Mononuclear cell (primary cell): ENCODE results near the gene CCDC24. TPM values are rescaled to one million over a fixed set of nuclear protein-coding genes. Genes with fewer than 3 reads are reported as not detected.

Experiments used
- H3K27me3 ChIP-seq: 2 replicates; pipeline ENCODE4 v1.6.0; 2011; ENCODE audit warnings: low read length, control low read depth; ENCODE audit not compliant: insufficient read depth
- H3K4me1 ChIP-seq: 2 replicates; pipeline ENCODE4 v1.5.1; 2011; ENCODE audit warnings: mild to moderate bottlenecking, low read length, control low read depth; ENCODE audit not compliant: insufficient read depth
- H3K4me3 ChIP-seq: 2 replicates; pipeline ENCODE4 v1.5.1; 2011; ENCODE audit warnings: mild to moderate bottlenecking, low read length, moderate library complexity
- H3K9me3 ChIP-seq: 2 replicates; pipeline ENCODE4 v1.5.1; 2011; ENCODE audit warnings: low read depth, mild to moderate bottlenecking, control low read depth, low read length
- total RNA-seq: library from RNA; depleted of rRNA; stranded (reverse); fragments of >200 nt; gene quantifications from one replicate; pipeline ENCODE4 v1.2.3, GENCODE V29; 2012

The CCDC24 gene
- total RNA-seq, 1 donor: 0.42 TPM

DNA sequence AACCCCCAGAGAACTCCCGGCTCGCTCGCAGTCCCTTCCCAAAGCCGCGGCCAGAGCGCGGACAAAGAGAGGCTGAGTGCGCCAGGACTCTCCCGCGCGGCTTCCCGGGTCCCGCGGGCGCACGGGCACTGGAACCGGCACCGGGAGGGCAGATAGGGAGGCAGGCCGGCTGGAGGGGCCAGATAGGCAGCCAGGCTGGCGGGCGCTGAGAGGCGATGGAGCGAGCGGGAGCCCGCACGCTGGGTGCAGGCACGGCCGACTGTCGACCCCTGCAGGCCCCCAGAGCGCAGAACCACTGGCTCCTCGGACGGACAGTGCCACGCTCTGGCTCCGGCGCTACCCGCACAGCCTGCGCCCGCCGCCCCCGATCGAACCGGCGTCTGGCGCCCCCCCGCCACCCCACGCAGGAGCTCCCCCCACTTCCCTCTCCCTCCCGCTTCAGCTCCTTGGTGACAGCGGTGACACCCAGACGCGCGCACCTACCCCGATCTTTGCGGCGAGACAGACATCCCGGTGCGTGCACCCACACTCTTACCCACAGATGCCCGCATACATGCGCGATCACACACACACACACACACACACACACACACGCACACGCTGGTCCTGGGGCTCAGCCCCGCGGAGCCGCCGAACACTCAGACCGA is 39.3 kb downstream of the CCDC24 start:
- Histone ChIP-seq H3K9me3 (no peaks in the 10 kb centered on the region), H3K4me3 (peak overlapping the region; percentile 64), H3K4me1 (peaks cover 8% of the 10 kb centered on the region), H3K27me3 (peaks cover 4% of the 10 kb centered on the region)

DNA sequence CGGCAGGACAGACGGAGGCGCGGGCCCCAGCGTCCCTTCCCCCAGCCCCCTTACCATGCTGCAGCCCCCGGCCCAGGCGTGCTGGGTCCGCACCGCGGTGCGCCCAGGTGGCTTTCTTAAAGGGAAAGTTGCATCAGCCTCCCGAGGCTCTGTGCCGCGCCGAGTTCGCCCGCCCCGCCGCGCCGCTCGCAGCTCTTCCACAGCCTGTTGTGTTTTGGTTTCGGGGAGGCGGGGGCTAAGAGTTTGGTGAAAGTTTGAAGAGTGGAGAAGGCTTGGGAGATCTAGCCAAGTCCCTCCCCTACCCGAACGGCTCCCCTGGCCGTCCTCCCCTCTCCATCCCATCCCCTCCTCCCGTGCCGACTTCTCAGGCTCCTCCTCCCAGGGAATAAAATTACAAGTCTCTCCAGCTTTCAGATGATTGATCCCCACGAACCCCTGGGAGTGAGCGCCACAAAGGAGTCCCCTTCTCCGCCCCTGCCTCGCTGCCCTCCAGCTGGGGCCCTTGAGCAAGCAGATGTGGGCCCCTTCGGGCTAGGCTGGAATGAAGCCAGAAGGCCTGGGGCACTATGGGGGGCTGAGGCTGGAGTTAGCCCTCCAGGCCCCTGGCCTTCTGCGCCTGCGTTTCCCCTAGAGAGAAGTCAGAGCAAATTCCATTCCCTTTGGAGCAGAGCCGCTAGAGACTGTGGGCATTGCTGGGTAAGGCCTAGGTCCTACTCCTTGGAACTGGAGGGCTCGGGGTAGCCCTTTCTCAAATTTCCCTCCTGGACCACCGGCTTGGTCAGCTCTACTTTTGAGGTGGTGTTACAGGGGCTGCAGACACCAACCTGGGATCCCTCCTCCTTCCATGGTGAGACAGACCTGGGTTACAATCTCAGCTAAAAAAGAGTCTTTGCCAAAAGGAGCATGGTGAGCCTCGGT is 40.1 kb downstream of the CCDC24 start, which contains the start of gene SLC6A9:
SLC6A9 (minus strand) TSS at position 211 of the 918 bp plus-strand sequence. CDS start 7,185 bp downstream, outside the sequence.
- no peaks in the 10 kb centered on the region for H3K9me3 ChIP-seq
- H3K4me1 ChIP-seq: peaks cover 8% of the 10 kb centered on the region
- peaks cover 4% of the 10 kb centered on the region for H3K27me3 ChIP-seq
- H3K4me3 ChIP-seq: peak within 1 kb of the TSS; percentile 64

- H3K9me3 ChIP-seq: no peaks in the 10 kb centered on the region
- peaks cover 4% of the 10 kb centered on the region for H3K27me3 ChIP-seq
- H3K4me1 ChIP-seq: peaks cover 8% of the 10 kb centered on the region
- H3K4me3 ChIP-seq: no peak overlapping the region
Measured at GRCh38 chr1:44032170-44032790, 40.9 kb downstream of the CCDC24 start.

- no peak overlapping the region for H3K4me3 ChIP-seq
- H3K4me1 ChIP-seq: peaks cover 8% of the 10 kb centered on the region
- peaks cover 4% of the 10 kb centered on the region for H3K27me3 ChIP-seq
- H3K9me3 ChIP-seq: no peaks in the 10 kb centered on the region
Measured at GRCh38 chr1:44033041-44033575, 41.7 kb downstream of the CCDC24 start.

DNA sequence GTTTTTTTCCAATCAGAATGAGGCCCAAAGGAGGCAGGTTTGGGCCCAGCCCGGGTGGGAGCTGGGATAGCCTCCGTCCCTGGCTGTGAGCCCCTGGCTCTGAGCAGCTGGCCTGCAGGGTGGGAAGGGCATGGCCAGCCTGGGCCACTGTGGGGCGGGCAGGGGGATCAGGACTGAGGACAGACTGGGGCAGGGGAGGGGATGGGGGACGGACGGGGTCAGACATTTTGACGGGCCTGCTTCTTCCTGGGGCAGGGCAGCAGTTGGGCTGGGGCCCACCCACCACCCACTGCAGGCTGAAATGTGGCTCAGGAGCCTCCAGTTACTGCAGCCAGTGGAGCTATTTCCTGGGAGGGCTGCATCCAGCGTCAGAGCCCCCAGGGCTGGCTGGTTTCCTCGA is 42.4 kb downstream of the CCDC24 start:
- H3K9me3 ChIP-seq: no peaks in the 10 kb centered on the region
- peaks cover 8% of the 10 kb centered on the region for H3K4me1 ChIP-seq
- peaks cover 4% of the 10 kb centered on the region for H3K27me3 ChIP-seq
- H3K4me3 ChIP-seq: no peak overlapping the region

- Histone ChIP-seq H3K27me3 (peaks cover 4% of the 10 kb centered on the region), H3K4me3 (no peak overlapping the region), H3K4me1 (peaks cover 3% of the 10 kb centered on the region), H3K9me3 (no peaks in the 10 kb centered on the region)
Measured at GRCh38 chr1:44034423-44034822, 43.0 kb downstream of the CCDC24 start.

GRCh38 chr1:44034976-44035716 is 43.7 kb downstream of the CCDC24 start:
- Histone ChIP-seq H3K4me3 (no peak overlapping the region), H3K27me3 (peaks cover 4% of the 10 kb centered on the region), H3K9me3 (no peaks in the 10 kb centered on the region), H3K4me1 (no peaks in the 10 kb centered on the region)

GRCh38 chr1:44035726-44036408 is 44.5 kb downstream of the CCDC24 start:
- H3K4me3 ChIP-seq: no peak overlapping the region
- peaks cover 4% of the 10 kb centered on the region for H3K27me3 ChIP-seq
- H3K9me3 ChIP-seq: no peaks in the 10 kb centered on the region
- H3K4me1 ChIP-seq: no peaks in the 10 kb centered on the region

- no peaks in the 10 kb centered on the region for H3K4me1 ChIP-seq
- H3K27me3 ChIP-seq: peaks cover 3% of the 10 kb centered on the region
- H3K9me3 ChIP-seq: no peaks in the 10 kb centered on the region
Measured at GRCh38 chr1:44036409-44037139, 45.2 kb downstream of the CCDC24 start.

GRCh38 chr1:44037154-44037553 is 45.8 kb downstream of the CCDC24 start:
- Histone ChIP-seq H3K9me3 (no peaks in the 10 kb centered on the region), H3K4me3 (no peak overlapping the region), H3K4me1 (no peaks in the 10 kb centered on the region), H3K27me3 (no peaks in the 10 kb centered on the region)

More at GRCh38 chr1:44036409-44037139, 45.2 kb downstream of the CCDC24 start:
- H3K4me3 ChIP-seq: no peak overlapping the region

GRCh38 chr1:44038876-44039657 is 47.7 kb downstream of the CCDC24 start:
- H3K27me3 ChIP-seq: no peaks in the 10 kb centered on the region
- no peaks in the 10 kb centered on the region for H3K4me1 ChIP-seq
- no peak overlapping the region for H3K4me3 ChIP-seq
- H3K9me3 ChIP-seq: no peaks in the 10 kb centered on the region

GRCh38 chr1:44040418-44040817 is 49.0 kb downstream of the CCDC24 start:
- no peaks in the 10 kb centered on the region for H3K9me3 ChIP-seq
- no peaks in the 10 kb centered on the region for H3K4me1 ChIP-seq
- H3K27me3 ChIP-seq: no peaks in the 10 kb centered on the region
- no peak overlapping the region for H3K4me3 ChIP-seq

DNA sequence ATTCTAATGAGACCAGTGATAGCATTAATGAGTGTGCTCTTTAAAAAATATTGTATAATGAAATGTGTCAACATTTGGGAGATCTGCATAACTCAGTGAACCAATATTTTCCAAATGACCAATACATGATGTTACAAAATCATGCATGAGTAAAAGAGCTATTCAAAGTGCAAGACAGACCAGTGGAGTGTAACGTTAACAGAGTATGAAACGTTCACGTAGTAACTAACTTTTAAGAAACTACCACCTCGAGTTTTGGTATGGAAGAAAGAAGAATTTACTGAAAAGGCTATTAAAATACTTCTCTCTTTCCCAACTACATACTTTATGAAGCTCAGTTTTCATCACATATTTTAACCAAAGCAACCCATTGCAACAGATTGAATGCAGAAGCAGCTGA is 49.4 kb downstream of the CCDC24 start:
- Histone ChIP-seq H3K9me3 (no peaks in the 10 kb centered on the region), H3K27me3 (no peaks in the 10 kb centered on the region), H3K4me3 (no peak overlapping the region), H3K4me1 (no peaks in the 10 kb centered on the region)
